ENCODE measurements around the gene NME7.

Gene NME7

DNA sequence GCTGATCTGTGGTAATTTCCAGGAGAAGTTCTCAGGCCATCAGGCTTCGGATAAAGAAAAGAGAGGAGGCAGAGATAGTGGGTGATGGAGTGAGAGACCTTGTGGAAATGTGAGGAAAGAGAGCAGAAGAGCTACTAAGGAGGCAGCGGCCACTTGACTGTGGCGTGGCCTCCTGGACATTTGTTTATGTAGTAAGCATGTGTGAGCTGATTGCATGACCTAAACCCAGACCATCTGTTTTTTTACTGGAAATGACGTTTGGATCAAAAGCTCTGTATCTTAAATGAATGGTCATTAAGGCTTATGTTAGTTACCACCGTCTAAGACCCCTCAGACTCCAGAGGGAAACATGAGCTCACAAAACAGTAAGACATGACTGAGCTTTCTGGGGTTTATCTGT lies 247.5 kb downstream of the NME7 start:
- no peak for DNase-seq

DNA sequence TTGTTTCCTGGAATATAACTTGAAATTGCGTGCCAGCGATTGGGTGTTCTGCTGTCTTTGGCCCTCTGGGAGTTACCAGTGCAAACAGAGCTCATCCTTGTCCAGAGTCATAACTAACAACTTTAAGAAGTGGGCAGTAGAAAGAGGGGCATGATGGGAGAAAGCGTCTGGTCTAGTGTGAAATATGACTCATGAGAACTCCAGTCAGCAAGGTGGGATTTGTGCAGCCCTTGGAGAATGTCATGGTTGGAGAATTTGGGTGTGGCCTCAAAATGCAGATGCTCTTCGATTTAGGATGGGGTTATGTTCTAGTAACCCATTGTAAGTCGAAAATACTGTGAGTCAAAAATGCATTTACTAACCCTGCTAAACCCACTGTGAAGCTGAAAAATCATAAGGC lies 248.2 kb downstream of the NME7 start:
- DNase-seq, result no peak

DNA sequence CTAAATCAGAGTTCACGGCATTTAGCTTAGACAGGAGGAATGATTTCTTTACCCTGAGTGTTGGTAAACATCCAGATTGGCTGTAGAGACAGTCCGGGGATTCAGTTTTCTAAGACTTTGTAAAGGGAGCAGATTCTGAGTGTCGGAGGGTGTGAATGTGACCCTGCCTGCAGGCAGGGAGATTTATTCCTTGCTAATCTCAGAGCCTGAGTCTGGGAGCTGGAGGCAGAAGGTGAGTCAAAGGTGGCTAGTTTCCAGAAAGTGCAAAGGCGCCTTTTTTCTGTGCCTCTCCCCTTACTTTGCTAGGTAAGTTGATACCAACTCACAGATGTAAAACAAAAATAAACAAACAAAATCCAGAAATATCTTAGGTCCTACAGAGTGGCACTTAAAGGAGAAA lies 249.4 kb downstream of the NME7 start:
- no peak for DNase-seq

DNA sequence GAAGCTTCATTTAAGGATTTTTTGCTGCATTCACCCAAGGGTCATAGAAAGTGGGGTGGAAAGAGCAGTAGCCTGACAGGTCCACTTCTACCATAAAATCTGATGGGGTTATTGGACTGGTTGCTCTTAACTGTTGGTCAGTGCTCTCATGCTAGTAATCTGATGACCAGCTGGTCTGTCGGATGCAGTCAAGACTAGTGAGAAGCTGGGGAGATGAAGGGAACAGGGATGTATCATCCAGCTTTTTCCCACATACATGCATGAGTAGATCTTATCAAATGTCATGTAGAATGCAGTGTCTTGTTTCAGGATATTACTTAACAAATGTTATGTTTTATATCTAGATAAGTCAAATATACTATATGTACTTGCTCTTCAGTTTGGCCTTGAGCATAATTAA lies 250.0 kb downstream of the NME7 start:
- no peak for DNase-seq

DNA sequence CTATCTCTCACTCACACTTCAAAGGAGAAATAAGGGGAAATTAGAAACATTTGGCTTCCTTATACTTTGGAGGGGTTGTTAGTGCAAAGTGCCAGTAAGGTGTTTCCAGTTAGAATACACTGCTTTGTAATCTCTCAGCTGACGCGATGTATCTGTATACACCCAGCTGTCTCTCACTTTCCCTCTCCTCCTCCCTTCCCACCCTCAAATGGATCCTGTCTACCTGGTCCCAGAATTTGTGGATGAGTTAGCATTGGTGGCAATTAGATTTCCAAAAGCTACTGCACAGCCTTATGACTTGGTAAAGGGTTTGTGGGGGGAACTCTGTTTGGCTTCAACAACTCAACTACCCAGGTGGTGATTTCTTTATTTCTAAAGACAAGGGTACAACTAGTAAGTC lies 250.6 kb downstream of the NME7 start:
- DNase-seq, result no peak

DNA sequence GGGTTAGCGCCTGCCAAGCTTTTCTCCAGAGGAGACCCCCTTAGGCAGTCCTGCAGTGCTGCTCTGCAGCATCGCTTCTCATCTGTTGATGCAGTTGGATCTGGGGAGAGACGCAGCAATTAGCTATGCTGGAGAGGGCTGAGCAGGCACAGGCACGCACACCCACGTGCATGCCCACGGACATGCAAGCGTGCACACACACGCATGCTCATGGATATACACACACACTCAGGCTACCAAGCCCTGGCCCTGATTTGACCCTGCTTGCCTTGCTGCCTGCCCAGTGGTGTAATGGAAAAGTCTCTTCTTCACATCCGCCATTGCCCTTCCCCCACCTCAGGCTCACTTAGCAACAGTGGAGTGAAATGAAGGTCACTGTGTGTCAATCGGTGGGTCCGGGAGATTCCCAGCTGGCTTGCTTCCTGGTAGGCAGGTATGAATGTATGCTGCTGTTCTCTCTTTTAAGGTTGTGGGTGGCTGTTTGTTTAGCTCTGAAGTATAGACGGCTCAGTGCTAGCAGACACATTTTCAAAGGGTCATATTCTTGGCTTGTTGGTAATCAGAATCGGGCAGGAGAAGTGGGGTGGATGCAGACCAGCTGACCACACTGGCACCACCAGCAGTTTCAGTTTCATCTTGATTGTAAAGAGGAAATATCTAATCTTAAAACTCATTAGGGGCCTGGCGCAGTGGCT lies 251.6 kb downstream of the NME7 start:
- no peak for DNase-seq

DNA sequence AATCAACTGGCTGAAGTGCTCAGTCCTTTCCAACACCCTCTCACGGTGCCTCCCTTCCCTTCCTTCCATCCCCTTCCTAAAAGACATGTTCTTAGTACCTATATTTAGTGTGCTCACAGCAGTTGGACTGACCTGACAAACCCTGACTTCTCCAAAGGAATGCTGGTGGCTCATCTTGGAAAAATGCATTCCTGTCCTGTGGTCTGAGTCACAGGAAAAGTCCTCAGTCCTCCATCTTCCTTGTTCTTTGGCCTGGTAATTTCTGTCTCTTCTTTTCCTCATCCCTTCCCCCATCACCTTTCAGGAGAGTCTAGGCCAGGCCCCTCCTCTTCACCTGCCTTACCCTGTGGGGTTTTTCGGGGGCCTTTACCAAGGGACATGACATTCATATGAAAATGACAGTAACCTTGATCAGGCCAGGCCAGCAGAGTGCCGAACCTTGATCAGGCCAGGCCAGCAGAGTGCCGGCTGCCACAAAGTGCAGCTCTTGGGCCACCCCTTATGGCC lies 253.9 kb downstream of the NME7 start:
- DNase-seq, result no peak

DNA sequence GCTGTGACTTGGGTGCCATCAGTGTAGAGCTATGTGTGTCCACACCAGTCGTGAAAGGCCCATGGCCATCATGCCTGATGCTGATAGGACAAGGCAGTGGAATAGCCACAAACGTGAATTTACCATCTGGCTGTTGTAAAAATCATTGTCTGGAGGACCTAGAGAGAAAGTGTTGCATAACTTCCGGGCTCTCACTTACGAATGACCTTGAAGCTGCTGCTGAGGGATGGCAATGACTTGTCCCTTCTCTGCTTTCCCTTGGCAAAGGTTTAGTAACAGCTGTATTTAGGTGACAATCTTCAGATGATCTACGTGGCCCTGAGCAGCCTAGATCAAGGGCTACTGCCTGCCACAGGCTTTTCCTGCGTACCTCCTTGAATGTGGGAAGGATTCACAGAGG lies 255.4 kb downstream of the NME7 start:
- no peak for DNase-seq

DNA sequence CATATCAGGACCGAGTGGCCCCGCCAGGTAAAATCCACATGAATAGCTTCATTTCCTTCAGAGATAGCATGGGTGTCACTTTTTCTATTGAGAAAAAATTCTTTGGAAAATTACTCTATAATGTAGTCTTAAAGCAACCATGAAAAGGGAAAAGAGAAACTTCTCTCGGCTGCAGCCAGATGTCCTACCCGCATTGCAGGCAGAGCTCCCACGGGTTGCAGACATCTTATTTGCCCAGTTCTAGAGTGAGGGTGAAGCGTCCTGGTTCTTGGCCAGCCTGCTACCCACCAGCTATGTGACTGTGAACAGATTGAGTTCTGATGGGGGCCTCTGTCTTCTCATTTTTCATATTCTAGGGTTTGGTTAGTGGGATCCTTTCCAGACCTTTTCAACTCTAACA lies 256.1 kb downstream of the NME7 start:
- no peak for DNase-seq

DNA sequence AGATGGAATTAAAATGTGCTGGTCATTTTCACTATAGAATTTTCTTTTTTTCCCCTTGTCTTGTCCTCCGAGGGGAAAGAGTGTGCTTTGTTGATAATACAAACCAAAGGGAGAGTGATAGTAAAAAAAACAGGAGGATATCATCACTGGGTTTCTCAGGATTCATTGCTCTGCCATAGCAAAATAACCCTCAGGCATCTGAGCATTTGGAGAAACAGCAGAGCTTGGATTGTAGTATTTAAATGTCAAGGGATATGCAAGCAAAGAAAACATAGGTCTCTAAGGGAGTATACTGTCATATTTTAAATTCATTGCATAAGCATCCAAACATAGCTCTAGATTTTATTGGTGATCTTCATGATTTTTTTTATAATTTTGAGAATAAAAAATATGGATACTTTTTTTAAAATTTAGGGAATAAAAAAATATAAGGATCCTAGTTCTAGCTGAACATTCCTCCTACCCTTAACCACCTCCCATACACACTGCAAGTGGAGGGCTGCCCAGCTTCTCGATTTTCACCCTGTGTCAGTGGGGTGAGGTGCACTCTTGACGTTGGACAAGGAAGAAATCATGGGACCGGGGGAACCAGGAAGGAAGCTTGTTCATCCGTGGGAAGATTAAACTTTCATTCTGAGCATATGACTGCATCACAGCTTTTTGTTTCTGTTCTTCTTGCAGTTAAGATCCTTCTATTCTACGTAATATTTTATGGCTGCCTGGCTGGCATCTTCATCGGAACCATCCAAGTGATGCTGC lies 256.7 kb downstream of the NME7 start:
- DNase-seq, result no peak

DNA sequence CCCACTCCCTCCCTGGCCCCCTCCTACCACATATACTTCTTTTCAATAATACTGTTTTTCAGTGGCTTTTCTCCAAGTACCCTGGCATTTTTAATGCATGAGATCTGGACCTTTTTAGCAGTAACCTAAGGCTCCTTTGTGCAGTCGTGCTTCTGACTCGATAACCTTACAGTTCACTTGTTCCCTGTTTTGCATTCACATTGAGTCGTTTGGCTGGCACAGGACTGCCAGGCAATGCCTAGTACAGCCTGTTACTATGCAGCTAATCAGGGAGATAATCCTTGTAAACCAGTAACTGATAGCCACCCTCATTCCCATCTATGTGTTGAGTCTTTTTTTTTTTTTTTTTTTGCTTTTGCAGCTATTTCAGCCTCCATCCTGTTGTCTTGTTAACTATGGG lies 257.4 kb downstream of the NME7 start:
- DNase-seq, result no peak

DNA sequence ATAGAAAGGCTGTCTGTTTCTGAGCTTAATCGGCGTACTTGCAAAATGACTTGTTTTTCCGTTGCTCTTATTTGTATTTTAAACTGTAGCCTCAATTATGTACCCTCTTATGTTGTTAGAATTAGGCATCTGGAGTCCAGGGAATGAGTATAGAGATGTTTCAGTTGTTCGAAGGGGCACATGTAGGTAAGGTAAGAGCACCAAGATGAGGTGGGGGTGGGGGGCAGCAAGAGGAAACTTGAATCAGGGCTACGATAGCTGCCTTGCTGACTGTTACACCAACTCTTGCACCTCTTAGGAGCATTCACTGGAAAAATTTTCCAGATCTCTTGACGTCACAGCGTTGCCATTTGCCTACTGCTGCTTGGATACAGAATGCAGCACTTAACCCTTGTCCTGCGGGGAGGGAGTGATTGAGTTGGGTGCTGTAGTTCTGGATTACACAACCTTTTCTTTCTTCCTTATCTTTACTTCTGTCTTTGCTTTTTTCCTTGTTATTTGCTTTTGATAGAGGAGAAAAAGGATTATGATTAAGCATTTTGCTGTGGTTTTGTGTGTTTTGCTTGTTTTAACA lies 257.9 kb downstream of the NME7 start:
- no peak for DNase-seq

DNA sequence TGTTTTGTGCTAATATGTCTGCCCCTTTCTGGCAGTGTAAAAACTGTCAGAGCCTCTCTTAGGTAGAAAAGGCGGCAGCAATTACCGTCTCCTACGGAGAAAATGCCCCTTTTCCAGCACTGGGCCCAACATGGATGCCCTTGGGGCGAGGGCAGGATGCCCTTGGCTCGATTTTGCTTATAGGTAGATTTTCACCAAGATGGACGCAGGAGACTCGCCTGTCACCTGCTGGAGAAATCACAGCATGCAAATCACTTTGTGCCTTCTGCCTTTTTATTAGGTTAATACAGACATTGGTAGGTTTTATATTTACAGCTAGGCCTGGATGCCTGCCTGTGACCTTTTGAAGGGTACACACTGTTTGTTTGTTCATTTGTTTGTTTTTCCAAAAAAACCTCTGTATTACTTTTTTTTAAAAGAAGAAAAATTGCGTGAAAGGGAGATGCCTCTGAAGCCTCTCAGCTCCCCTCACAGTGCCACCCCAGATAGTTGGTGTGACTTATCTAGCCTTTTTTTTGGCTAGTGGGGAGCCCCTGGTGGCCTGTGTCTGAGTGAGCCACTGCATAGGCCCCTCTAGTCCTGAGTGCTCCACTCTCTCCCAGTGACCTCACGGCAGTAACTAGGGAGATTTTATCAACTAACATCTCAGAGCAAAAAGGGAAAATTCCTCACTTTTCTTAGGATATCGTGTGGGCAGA lies 258.6 kb downstream of the NME7 start:
- peak; percentile 44 for DNase-seq

DNA sequence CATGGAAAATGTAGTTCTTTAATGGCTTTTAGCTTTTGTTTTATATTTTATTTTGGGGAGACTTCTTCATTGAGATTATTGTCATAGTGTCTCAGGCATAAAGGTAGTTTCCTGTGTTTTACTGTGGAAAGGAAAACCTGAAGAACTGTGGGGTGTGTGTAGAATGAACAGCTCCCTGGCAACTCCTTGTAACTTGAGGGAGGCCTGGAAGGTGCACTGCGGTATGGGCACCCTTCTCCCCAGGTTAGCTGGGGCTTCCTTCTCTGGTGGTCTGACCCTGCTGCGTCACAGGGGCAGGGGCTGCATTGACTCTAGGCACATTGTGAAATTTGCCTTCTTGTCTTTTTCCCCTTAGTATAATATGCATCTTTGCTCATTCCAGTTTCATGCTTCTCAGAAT lies 259.4 kb downstream of the NME7 start:
- no peak for DNase-seq

DNA sequence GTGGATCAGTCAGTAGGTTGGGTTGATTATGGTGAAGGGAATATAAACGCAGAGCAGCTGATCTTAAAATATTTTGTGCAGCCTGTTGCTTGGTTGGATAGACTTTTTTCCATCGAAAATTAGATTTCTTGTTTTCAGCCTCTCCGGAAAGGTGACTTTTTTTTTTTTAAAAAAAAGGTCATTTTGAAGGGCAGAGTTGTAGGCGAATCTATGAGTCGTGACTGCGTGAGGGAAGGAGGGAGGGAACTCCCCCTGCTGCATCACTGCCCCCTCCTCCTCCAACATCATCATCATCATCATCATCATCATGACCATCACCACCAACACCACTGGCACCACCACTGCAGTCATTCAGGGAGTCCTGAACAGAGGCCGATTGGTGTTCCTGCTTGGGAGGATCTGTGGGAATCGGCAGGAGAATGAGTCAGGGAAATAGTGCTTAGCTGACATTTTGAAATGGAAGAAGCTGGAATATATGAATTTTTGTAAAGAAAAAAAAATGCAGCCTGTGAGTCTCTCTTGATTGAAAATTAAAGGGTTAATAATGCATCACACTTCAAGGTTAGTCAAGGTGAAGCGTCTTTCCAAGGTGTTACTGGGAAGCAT lies 259.9 kb downstream of the NME7 start:
- DNase-seq, result no peak

DNA sequence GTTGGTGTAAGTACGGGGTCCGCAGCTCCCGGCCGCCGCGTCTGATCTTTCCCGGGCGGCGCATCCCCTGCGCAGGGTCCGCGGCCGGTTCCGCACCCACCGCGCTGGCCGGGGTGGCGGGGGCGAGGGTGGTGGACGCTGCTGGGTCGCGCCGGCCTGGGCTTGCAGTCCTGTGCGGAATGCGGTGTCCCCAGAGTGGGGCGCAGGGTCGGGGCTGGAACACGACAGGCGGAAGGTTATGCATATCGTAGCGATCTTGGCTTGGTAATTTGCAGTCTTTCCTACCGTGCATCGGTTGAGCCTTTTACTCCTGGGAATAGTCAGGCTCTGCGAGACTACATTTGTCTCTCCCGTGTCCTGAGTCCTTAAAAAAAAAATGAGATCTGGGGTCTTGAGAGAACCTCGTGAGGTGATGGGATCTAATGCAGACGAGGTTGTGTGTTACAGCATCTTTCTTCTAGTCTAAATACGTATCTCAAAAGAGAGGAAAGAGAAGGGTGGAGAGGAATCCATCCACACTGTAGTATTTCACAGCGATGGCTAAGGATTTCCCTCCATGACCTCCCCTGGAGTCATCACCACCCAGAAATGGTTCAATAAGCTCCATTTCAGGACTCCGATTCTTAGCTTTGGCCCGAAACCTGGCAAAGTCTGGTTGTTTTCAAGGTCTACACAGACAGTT lies 260.5 kb downstream of the NME7 start:
- DNase-seq, result peak; percentile 79

DNA sequence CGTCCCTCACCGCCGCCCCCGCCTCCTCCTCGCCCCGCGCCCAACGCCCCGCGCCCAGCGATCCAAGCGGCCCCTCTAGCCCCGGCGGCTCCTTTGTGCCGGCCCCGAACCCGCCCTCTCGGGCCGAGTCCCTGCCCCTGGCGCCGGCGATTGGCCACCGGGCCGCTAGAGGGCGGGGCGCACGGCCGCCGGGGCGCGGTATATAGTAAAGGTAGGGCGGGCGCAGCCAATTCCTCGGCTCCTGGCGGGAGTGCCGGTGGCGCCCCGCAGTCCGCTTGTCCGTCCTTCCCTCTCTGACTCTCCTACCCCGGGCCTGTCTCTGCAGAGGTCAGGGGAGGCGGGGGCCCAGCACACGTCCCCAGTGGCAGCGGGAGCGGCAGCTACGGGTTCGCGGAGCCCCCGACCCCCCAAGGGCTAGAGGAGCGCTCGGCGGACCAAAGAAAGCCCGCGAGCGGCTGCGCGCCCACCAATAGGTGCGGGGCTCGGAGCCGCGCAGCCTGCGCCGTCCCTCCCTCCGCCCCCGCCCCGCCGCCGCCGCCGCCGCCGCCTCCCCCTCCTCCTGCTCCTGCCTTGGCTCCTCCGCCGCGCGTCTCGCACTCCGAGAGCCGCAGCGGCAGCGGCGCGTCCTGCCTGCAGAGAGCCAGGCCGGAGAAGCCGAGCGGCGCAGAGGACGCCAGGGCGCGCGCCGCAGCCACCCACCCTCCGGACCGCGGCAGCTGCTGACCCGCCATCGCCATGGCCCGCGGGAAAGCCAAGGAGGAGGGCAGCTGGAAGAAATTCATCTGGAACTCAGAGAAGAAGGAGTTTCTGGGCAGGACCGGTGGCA lies 261.3 kb downstream of the NME7 start, which contains the start of gene ATP1B1:
ATP1B1 (plus strand) TSS at position 596 of the 826 bp plus-strand sequence; CDS start at position 736, 140 bp downstream.
- peak; percentile 96 for DNase-seq

DNA sequence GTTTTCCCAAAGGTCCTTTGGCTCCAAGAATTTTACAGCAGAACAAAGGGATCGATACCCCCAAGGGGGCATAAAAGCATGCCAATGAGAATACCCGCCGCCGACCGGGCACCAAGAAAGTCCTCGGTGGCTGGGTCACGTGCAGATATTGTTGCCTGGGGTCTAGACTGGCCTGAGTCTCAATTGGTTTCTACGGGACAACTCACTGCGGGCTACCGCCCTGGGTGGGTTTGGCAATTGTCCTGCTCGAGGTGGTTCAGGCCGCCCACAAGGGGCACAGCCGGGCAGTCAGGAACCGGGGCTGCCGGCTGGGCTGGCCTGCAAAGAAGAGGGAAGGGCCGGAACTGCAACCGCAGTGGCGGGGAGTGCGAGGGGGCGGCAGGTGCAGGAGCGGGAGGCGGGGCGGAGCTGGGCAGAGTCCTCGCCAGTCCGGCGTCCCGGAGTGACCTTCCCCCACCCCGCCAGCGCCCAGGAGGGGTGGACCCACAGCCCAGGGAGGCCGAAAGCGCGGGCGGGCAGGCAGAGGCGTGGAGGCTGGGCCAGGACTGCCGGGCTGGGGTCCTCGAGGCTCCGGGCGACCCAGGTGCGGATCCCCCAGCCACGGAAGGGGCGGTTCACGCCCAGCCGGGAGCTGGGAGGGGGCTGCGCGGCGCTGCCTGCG lies 262.0 kb downstream of the NME7 start:
- DNase-seq, result peak; percentile 80

DNA sequence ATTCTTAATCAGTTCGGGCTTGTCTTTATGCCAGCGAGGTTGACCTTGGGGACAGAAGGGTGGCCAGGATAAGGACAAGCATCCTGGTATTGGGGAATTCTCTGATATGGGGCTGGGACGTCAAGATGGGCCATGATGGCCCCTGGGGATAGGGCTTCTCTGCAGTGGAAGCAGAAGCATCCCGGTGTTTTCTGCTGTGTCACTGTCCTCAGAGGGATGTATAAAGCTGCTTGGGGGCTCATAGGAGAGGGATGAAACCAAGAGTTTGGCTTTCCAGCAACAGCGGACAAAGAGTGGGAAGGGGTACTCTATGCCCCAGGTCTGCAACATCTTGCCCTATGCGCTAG lies 262.5 kb downstream of the NME7 start:
- DNase-seq, result peak; percentile 47

DNA sequence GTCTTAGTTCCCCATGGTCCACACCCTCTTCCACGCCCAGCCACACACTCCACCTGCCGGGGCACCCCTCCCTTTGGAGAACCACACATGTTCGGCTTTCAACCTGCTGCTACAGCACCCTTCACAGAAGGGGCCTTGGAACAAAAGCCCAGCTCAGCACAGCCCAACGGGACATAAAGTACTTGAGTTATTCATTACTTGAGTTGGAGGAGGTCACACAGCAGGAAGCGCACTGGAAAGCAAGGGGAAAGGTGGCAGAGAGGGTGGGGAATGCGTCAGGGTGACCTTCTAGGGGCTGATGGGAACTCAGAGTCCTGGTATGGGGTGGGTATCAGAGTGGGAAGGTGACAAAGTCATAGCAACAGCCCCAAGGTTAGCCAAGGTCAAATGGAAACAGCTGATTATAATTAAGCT lies 264.1 kb downstream of the NME7 start:
- DNase-seq, result no peak

DNA sequence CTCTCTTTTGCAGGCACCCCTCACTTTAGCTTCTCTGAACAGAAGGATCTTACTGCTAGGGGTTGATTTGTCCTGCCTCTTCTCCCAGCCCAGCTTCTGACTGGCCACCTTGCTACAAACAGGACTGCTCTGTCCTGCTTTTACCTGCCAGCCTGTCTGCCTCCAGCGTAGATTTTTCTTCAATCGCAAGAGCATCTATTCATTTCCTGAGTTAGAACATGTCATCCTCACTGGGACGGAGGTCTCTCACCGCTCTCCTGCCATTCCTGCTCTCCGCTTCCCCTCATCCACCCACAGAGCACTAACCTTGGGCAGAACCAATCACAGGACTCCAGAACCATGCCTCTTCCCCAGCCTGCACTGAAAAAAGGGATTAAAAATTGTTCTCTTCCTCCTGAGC lies 264.6 kb downstream of the NME7 start:
- DNase-seq, result no peak
